Osteoblast (primary cell): Measurements from ENCODE around the gene SLC6A17. TPM values are rescaled to one million over a fixed set of nuclear protein-coding genes. Genes with fewer than 3 reads are reported as not detected.

ENCODE experiments used
- DNase-seq: peaks from one replicate; pipeline ENCODE4 v3.0.0; 2011; ENCODE audit warnings: low spot score, mixed read lengths; ENCODE audit not compliant: insufficient read length; ENCODE audit errors: missing footprints
- H2AFZ ChIP-seq: 2 replicates; pipeline ENCODE4 v1.6.0; 2011; ENCODE audit warnings: mild to moderate bottlenecking, low read length
- H3K27ac ChIP-seq: 2 replicates; pipeline ENCODE4 v1.5.1; 2011; ENCODE audit warnings: mild to moderate bottlenecking, low read depth, low read length, moderate library complexity
- H3K27me3 ChIP-seq: 2 replicates; pipeline ENCODE4 v1.6.0; 2012; ENCODE audit warnings: mild to moderate bottlenecking, control low read depth, inconsistent platforms, low read length, moderate library complexity; ENCODE audit not compliant: insufficient read depth
- H3K36me3 ChIP-seq: 2 replicates; pipeline ENCODE4 v1.5.1; 2011; ENCODE audit warnings: mild to moderate bottlenecking, low read length, control low read depth, moderate library complexity; ENCODE audit not compliant: insufficient read depth
- H3K4me1 ChIP-seq: 2 replicates; pipeline ENCODE4 v1.5.1; 2011; ENCODE audit warnings: mild to moderate bottlenecking, low read length, control low read depth, moderate library complexity; ENCODE audit not compliant: insufficient read depth
- H3K4me2 ChIP-seq: 2 replicates; pipeline ENCODE4 v1.6.0; 2011; ENCODE audit warnings: mild to moderate bottlenecking, low read length; ENCODE audit not compliant: insufficient read depth
- H3K4me3 ChIP-seq: fragments of 200-600 bp; sonication (generic); 3 replicates; pipeline ENCODE4 v1.5.1; 2012; ENCODE audit warnings: mild to moderate bottlenecking, low read length, inconsistent platforms; ENCODE audit not compliant: insufficient read depth
- H3K79me2 ChIP-seq: 2 replicates; pipeline ENCODE4 v1.6.0; 2012; ENCODE audit warnings: mild to moderate bottlenecking, low read length, control low read depth, inconsistent platforms; ENCODE audit not compliant: insufficient read depth
- H3K9me3 ChIP-seq: 2 replicates; pipeline ENCODE4 v1.5.1; 2011; ENCODE audit warnings: low read depth, low read length, control low read depth
- H4K20me1 ChIP-seq: 2 replicates; pipeline ENCODE4 v1.6.0; 2012; ENCODE audit warnings: mild to moderate bottlenecking, low read length, control low read depth; ENCODE audit not compliant: insufficient read depth
- CTCF ChIP-seq: IDR thresholded peaks from 2 replicates; pipeline ENCODE4 v1.5.1; 2011; ENCODE audit warnings: mild to moderate bottlenecking, low read depth, low read length, moderate library complexity; ENCODE audit errors: extremely low read depth
- total RNA-seq: library from RNA; depleted of rRNA; stranded (reverse); fragments of >200 nt; gene quantifications from 2 replicates; pipeline ENCODE4 v1.2.3, GENCODE V29; 2012

Gene SLC6A17
- total RNA-seq, 1 donor: under 0.01 TPM

GRCh38 chr1:110184446-110184845 is 34.2 kb downstream of the SLC6A17 start:
- no peaks in the 10 kb centered on the region for H3K79me2 ChIP-seq
- no peak for TF ChIP-seq CTCF
- no peak overlapping the region for H3K27ac ChIP-seq
- no peak for DNase-seq
- H3K9me3 ChIP-seq: no peaks in the 10 kb centered on the region
- peaks cover 12% of the 10 kb centered on the region for H3K27me3 ChIP-seq
- H3K4me1 ChIP-seq: peaks cover 17% of the 10 kb centered on the region
- no peak overlapping the region for H3K4me3 ChIP-seq
- no peak overlapping the region for H2AFZ ChIP-seq
- H3K36me3 ChIP-seq: no peaks in the 10 kb centered on the region
- no peak overlapping the region for H3K4me2 ChIP-seq
- no peaks in the 10 kb centered on the region for H4K20me1 ChIP-seq

- peak; percentile 35 for DNase-seq
- Histone ChIP-seq H2AFZ (no peak overlapping the region), H3K79me2 (no peaks in the 10 kb centered on the region), H4K20me1 (no peaks in the 10 kb centered on the region), H3K27ac (no peak overlapping the region), H3K9me3 (no peaks in the 10 kb centered on the region), H3K4me1 (peaks cover 17% of the 10 kb centered on the region), H3K27me3 (peaks cover 12% of the 10 kb centered on the region), H3K36me3 (no peaks in the 10 kb centered on the region), H3K4me2 (no peak overlapping the region), H3K4me3 (no peak overlapping the region)
- no peak for TF ChIP-seq CTCF
These were observed 34.9 kb downstream of the SLC6A17 start for GRCh38 chr1:110185181-110185580.

GRCh38 chr1:110186558-110186957 is 36.3 kb downstream of the SLC6A17 start:
- H3K4me3 ChIP-seq: no peak overlapping the region
- peaks cover 17% of the 10 kb centered on the region for H3K4me1 ChIP-seq
- no peak overlapping the region for H3K27ac ChIP-seq
- no peaks in the 10 kb centered on the region for H3K79me2 ChIP-seq
- H2AFZ ChIP-seq: no peak overlapping the region
- H3K4me2 ChIP-seq: no peak overlapping the region
- peaks cover 12% of the 10 kb centered on the region for H3K27me3 ChIP-seq
- H4K20me1 ChIP-seq: no peaks in the 10 kb centered on the region
- H3K36me3 ChIP-seq: no peaks in the 10 kb centered on the region
- H3K9me3 ChIP-seq: no peaks in the 10 kb centered on the region
- DNase-seq: peak; percentile 83
- no peak for TF ChIP-seq CTCF

- Histone ChIP-seq H3K79me2 (no peaks in the 10 kb centered on the region), H3K27ac (no peak overlapping the region), H3K4me3 (no peak overlapping the region), H2AFZ (peak overlapping the region; percentile 12), H3K27me3 (peaks cover 7% of the 10 kb centered on the region), H4K20me1 (no peaks in the 10 kb centered on the region), H3K9me3 (no peaks in the 10 kb centered on the region), H3K4me1 (peaks cover 17% of the 10 kb centered on the region), H3K36me3 (no peaks in the 10 kb centered on the region), H3K4me2 (peak overlapping the region; percentile 38)
- no peak for TF ChIP-seq CTCF
- DNase-seq: peak; percentile 94
These were observed 37.0 kb downstream of the SLC6A17 start for GRCh38 chr1:110187139-110187890.
